ENCODE data around the gene AMPD3.

- TF ChIP-seq POLR2A (IDR thresholded peaks at IDR 0.05; ENCODE audit: low read depth, low read length) (no peak), POLR2AphosphoS5 (IDR thresholded peaks at IDR 0.05; ENCODE audit: low read depth, low read length) (no peak), TAF1 (IDR thresholded peaks at IDR 0.05; ENCODE audit: low read depth, low read length) (no peak), POU2F2 (IDR thresholded peaks at IDR 0.05; ENCODE audit: low read depth, low read length) (no peak)
These were observed 85.5 kb downstream of the AMPD3 start for GRCh38 chr11:10540546-10540914.
